ENCODE data around the gene ANKRD44. TPM values are rescaled to one million over a fixed set of nuclear protein-coding genes. Genes with fewer than 3 reads are reported as not detected.
A peak's percentile ranks its signal among the peaks of the same experiment; 100 is the strongest.

Gene ANKRD44
- total RNA-seq, 1 donor from 2014 or later = 3.4 TPM

- DNase-seq (ENCODE audit: low spot score) = no peak
- no peaks in the 10 kb centered on the region for H3K79me2 ChIP-seq (ENCODE audit: low read depth)
- H3K27me3 ChIP-seq = no peaks in the 10 kb centered on the region
- H4K20me1 ChIP-seq (ENCODE audit: low read depth) = no peaks in the 10 kb centered on the region
- no peak overlapping the region for H3K27ac ChIP-seq
- no peak for TF ChIP-seq EZH2 (IDR thresholded peaks at IDR 0.05)
- no peak for TF ChIP-seq CTCF (IDR thresholded peaks at IDR 0.05)
- no peak for TF ChIP-seq EZH2phosphoT487 (IDR thresholded peaks at IDR 0.05)
- no peak overlapping the region for H3K4me3 Mint-ChIP-seq
- H3K36me3 ChIP-seq = no peaks in the 10 kb centered on the region
- no peaks in the 10 kb centered on the region for H3K27me3 Mint-ChIP-seq (ENCODE audit: insufficient read depth, low read depth)
- peaks cover 13% of the 10 kb centered on the region for H3K4me1 Mint-ChIP-seq
- no peak overlapping the region for H3K27ac Mint-ChIP-seq
- H3K9me3 ChIP-seq (ENCODE audit: low read depth) = no peaks in the 10 kb centered on the region
- no peaks in the 10 kb centered on the region for H3K36me3 Mint-ChIP-seq
- H3K9ac ChIP-seq = no peak overlapping the region
- peaks cover 8% of the 10 kb centered on the region for H3F3A ChIP-seq (ENCODE audit: low read depth)
- no peak overlapping the region for H3K4me2 ChIP-seq
- H3K9me3 Mint-ChIP-seq = no peaks in the 10 kb centered on the region
- H3K4me1 ChIP-seq = peaks cover 19% of the 10 kb centered on the region
- no peak overlapping the region for H3K4me3 ChIP-seq
- no peak overlapping the region for H2AFZ ChIP-seq (replicated peaks)
These were observed 209.1 kb downstream of the ANKRD44 start for GRCh38 chr2:197101519-197101918.

- Mint-ChIP-seq H3K36me3 (no peaks in the 10 kb centered on the region), H3K27me3 (ENCODE audit: insufficient read depth, low read depth) (no peaks in the 10 kb centered on the region), H3K27ac (peak overlapping the region; percentile 21), H3K4me1 (peaks cover 17% of the 10 kb centered on the region), H3K9me3 (no peaks in the 10 kb centered on the region), H3K4me3 (no peak overlapping the region)
- peak overlapping the region; percentile 23 for H2AFZ ChIP-seq (replicated peaks)
- no peaks in the 10 kb centered on the region for H4K20me1 ChIP-seq (ENCODE audit: low read depth)
- H3K4me3 ChIP-seq = no peak overlapping the region
- peaks cover 8% of the 10 kb centered on the region for H3F3A ChIP-seq (ENCODE audit: low read depth)
- no peaks in the 10 kb centered on the region for H3K9me3 ChIP-seq (ENCODE audit: low read depth)
- DNase-seq (ENCODE audit: low spot score) = no peak
- H3K4me2 ChIP-seq = no peak overlapping the region
- no peaks in the 10 kb centered on the region for H3K79me2 ChIP-seq (ENCODE audit: low read depth)
- H3K4me1 ChIP-seq = peaks cover 15% of the 10 kb centered on the region
- no peaks in the 10 kb centered on the region for H3K27me3 ChIP-seq
- no peak overlapping the region for H3K27ac ChIP-seq
- no peak for TF ChIP-seq CTCF (IDR thresholded peaks at IDR 0.05)
- TF ChIP-seq EZH2 (IDR thresholded peaks at IDR 0.05) = no peak
- no peak for TF ChIP-seq EZH2phosphoT487 (IDR thresholded peaks at IDR 0.05)
- no peaks in the 10 kb centered on the region for H3K36me3 ChIP-seq
- H3K9ac ChIP-seq = no peak overlapping the region
These were observed 212.8 kb downstream of the ANKRD44 start for GRCh38 chr2:197097578-197098366.

GRCh38 chr2:197096649-197097048, 213.9 kb downstream of the ANKRD44 start:
- H3K4me2 ChIP-seq = no peak overlapping the region
- H3K36me3 ChIP-seq = no peaks in the 10 kb centered on the region
- peaks cover 15% of the 10 kb centered on the region for H3K4me1 ChIP-seq
- H3K9me3 ChIP-seq (ENCODE audit: low read depth) = no peaks in the 10 kb centered on the region
- H3F3A ChIP-seq (ENCODE audit: low read depth) = peaks cover 8% of the 10 kb centered on the region
- no peaks in the 10 kb centered on the region for H3K27me3 Mint-ChIP-seq (ENCODE audit: insufficient read depth, low read depth)
- no peak overlapping the region for H3K9ac ChIP-seq
- H3K27ac Mint-ChIP-seq = peak overlapping the region; percentile 26
- H3K27me3 ChIP-seq = no peaks in the 10 kb centered on the region
- H3K27ac ChIP-seq = no peak overlapping the region
- H3K4me3 ChIP-seq = no peak overlapping the region
- H4K20me1 ChIP-seq (ENCODE audit: low read depth) = no peaks in the 10 kb centered on the region
- H3K9me3 Mint-ChIP-seq = no peaks in the 10 kb centered on the region
- H2AFZ ChIP-seq (replicated peaks) = no peak overlapping the region
- DNase-seq (ENCODE audit: low spot score) = peak; percentile 29
- H3K4me1 Mint-ChIP-seq = peaks cover 23% of the 10 kb centered on the region
- no peaks in the 10 kb centered on the region for H3K36me3 Mint-ChIP-seq
- H3K79me2 ChIP-seq (ENCODE audit: low read depth) = no peaks in the 10 kb centered on the region
- TF ChIP-seq CTCF (IDR thresholded peaks at IDR 0.05) (no peak), EZH2phosphoT487 (IDR thresholded peaks at IDR 0.05) (no peak), EZH2 (IDR thresholded peaks at IDR 0.05) (no peak)
- no peak overlapping the region for H3K4me3 Mint-ChIP-seq
